SK-N-SH treated with all-trans-retinoic acid at 6 μM for 48 hours (cell line): ENCODE results near the gene AIF1L.

Source experiments
- ARNTL ChIP-seq: fragments of 450-650 bp; formaldehyde crosslinking; IDR thresholded peaks from 2 replicates; pipeline ENCODE4 v1.5.0; 2020; ENCODE audit warnings: low read depth, mild to moderate bottlenecking, moderate library complexity, borderline replicate concordance
- BACH2 ChIP-seq: fragments of 250-450 bp; sonication (Bioruptor Pico); IDR thresholded peaks from 2 replicates; pipeline ENCODE4 v1.9.0; 2021; ENCODE audit warnings: mild to moderate bottlenecking, borderline replicate concordance
- CREB5 ChIP-seq: fragments of 250-450 bp; sonication (Bioruptor Pico); IDR thresholded peaks from 2 replicates; pipeline ENCODE4 v1.5.1; 2020; ENCODE audit warnings: low read depth, mild to moderate bottlenecking, moderate library complexity
- CSRNP3 ChIP-seq: fragments of 250-450 bp; sonication (Bioruptor Pico); IDR thresholded peaks from 2 replicates; pipeline ENCODE4 v1.5.1; 2021; ENCODE audit warnings: mild to moderate bottlenecking, moderate library complexity
- GLIS3 ChIP-seq: fragments of 250-450 bp; sonication (Bioruptor Pico); IDR thresholded peaks from 2 replicates; pipeline ENCODE4 v1.5.0; 2020; ENCODE audit warnings: mild to moderate bottlenecking, moderate library complexity
- PATZ1 ChIP-seq: fragments of 250-450 bp; sonication (Bioruptor Pico); IDR thresholded peaks from 2 replicates; pipeline ENCODE4 v1.8.0; 2020; ENCODE audit warnings: mild to moderate bottlenecking, moderate library complexity, borderline replicate concordance
- TSHZ2 ChIP-seq: fragments of 250-450 bp; sonication (Bioruptor Pico); IDR thresholded peaks from 2 replicates; pipeline ENCODE4 v1.5.0; 2020; ENCODE audit warnings: mild to moderate bottlenecking, moderate library complexity
- ZFP30 ChIP-seq: fragments of 450-650 bp; formaldehyde crosslinking; IDR thresholded peaks from 2 replicates; pipeline ENCODE4 v1.5.0; 2022; ENCODE audit warnings: mild to moderate bottlenecking, moderate library complexity
- ZNF8 ChIP-seq: fragments of 450-650 bp; formaldehyde crosslinking; IDR thresholded peaks from 2 replicates; pipeline ENCODE4 v1.5.0; 2020; ENCODE audit warnings: mild to moderate bottlenecking, moderate library complexity

- TF ChIP-seq ZNF8 (CRISPR knock-in tag) (no peak), ARNTL (CRISPR knock-in tag) (no peak), CSRNP3 (CRISPR knock-in tag) (no peak), CREB5 (CRISPR knock-in tag) (no peak), TSHZ2 (CRISPR knock-in tag) (no peak), PATZ1 (no peak), BACH2 (CRISPR knock-in tag) (no peak), ZFP30 (CRISPR knock-in tag) (no peak), GLIS3 (CRISPR knock-in tag) (no peak)
These were observed 48.9 kb downstream of the AIF1L start for GRCh38 chr9:131145245-131145644.
